HepG2 (cell line): ENCODE data around the gene TPTE2.
"Not testable (repeated sequence)": the region's sequence is repeated elsewhere in the genome, so short reads cannot be mapped to it uniquely, and the experiment has no call there.

ENCODE experiments used
- BHLHE40 ChIP-seq: IDR thresholded peaks from 2 replicates; pipeline ENCODE4 v1.6.1; 2011; ENCODE audit warnings: low read length, improper control_type of control experiment
- CBFB ChIP-seq: sonication (generic); formaldehyde crosslinking; IDR thresholded peaks from 2 replicates; pipeline ENCODE4 v1.4.0; 2020; ENCODE audit warnings: missing genetic modification reagents
- FOXK2 ChIP-seq: fragments of 450-650 bp; IDR thresholded peaks from 2 replicates; pipeline ENCODE4 v1.6.1; 2016
- IRX3 ChIP-seq: sonication (generic); formaldehyde crosslinking; IDR thresholded peaks from 2 replicates; pipeline ENCODE4 v1.8.1; 2023; ENCODE audit warnings: mild to moderate bottlenecking, low read depth, missing genetic modification reagents, borderline replicate concordance
- ZNF124 ChIP-seq: sonication (generic); formaldehyde crosslinking; IDR thresholded peaks from 2 replicates; pipeline ENCODE4 v1.4.0; 2020; ENCODE audit warnings: missing genetic modification reagents

- TF ChIP-seq IRX3 (CRISPR knock-in tag); CBFB (CRISPR knock-in tag); ZNF124 (CRISPR knock-in tag); FOXK2; BHLHE40: not testable (repeated sequence)
These were observed 178.4 kb downstream of the TPTE2 start for GRCh38 chr13:19382746-19383511.
